ENCODE data around the gene UTS2B. TPM values are rescaled to one million over a fixed set of nuclear protein-coding genes. Genes with fewer than 3 reads are reported as not detected.
A peak's percentile ranks its signal among the peaks of the same experiment; 100 is the strongest.

UTS2B gene
- total and polyA plus RNA-seq, 9 of the 15 experiments (the other 6 are each of a cell fraction or from before 2014, with no cell fraction given) = 0.06 TPM; not detected in 8

GRCh38 chr3:191328383-191328961, 1.9 kb downstream of the UTS2B start:
- peak overlapping the region in 1 of 2 experiments; percentile 80; a peak in 2 of 4 replicates for H3K9ac ChIP-seq (ENCODE audit: insufficient read depth in 1 of 2, low read depth in 2 of 2, low read length in 2 of 2)
- H3K27me3 ChIP-seq (ENCODE audit: control insufficient read depth in 2 of 2, insufficient read depth in 2 of 2, low read length in 2 of 2) = no peaks in the 10 kb centered on the region
- DNase-seq (ENCODE audit: extremely low read depth in 1 of 4, low spot score in 3 of 4) = peak; percentile 43 to 66 (median 52)
- ATAC-seq = peak; percentile 29
- H3K4me3 ChIP-seq = peak overlapping the region; percentile 78
- 19% methylated on average over 9 of the region's 9 CpGs for WGBS (ENCODE audit: insufficient coverage, low coverage, missing lambda C conversion rate)
- in situ Hi-C loops (cut with MboI) = no loop called here
- POLR2A ChIA-PET = interaction anchor here (1.2 to 1.6 kb wide), 2 partner anchors 12 to 15 kb away, joined by 3 read pairs; no protein-coding TSS in a partner anchor
- FAIRE-seq = peak; percentile 80
- intact Hi-C loops (cut with micrococcal nuclease) = no loop called here
- BruUV-seq (replicated peaks) = no TSS peak
- H3K79me2 ChIP-seq (ENCODE audit: control insufficient read depth, insufficient read depth, low read length) = peaks cover 40% of the 10 kb centered on the region
- no peaks in the 10 kb centered on the region for H3K36me3 ChIP-seq (ENCODE audit: control insufficient read depth, insufficient read depth, low read length)
- H3K9me3 ChIP-seq (replicated peaks; ENCODE audit: control insufficient read depth, insufficient read depth, low read depth, low read length) = no peaks in the 10 kb centered on the region
- peak overlapping the region; percentile 96 for H2AFZ ChIP-seq (ENCODE audit: low read depth, low read length)
- no peaks in the 10 kb centered on the region for H3K9me1 ChIP-seq (ENCODE audit: control insufficient read depth, insufficient read depth, low read length)
- CTCF ChIA-PET (ENCODE audit: low intra/inter-chr PET ratio) = no interaction called here
- 0 out of 2 replicates have a peak, but pooled peaks cover 7% of the 10 kb centered on the region for H4K20me1 ChIP-seq (replicated peaks; ENCODE audit: control insufficient read depth, insufficient read depth, low read length)
- peak overlapping the region; percentile 90 for H3K4me2 ChIP-seq (ENCODE audit: insufficient read depth, low read length)
- H3K27ac ChIP-seq (ENCODE audit: extremely low read depth, low read depth, low read length) = peak overlapping the region; percentile 79
- peaks cover 10 to 14% of the 10 kb centered on the region in 2 experiments; a peak in 3 of 5 replicates for H3K4me1 ChIP-seq (replicated peaks in 1 of 2; ENCODE audit: control insufficient read depth in 2 of 2, insufficient read depth in 2 of 2, low read length in 2 of 2)
- no peak for TF ChIP-seq MXD1 (CRISPR knock-in tag; IDR thresholded peaks at IDR 0.05; ENCODE audit: borderline replicate concordance, poor library complexity, severe bottlenecking)
- no peak for TF ChIP-seq RBFOX2 (IDR thresholded peaks at IDR 0.05; ENCODE audit: low read depth, low read length)
- TF ChIP-seq CHD4 (IDR thresholded peaks at IDR 0.05; ENCODE audit: insufficient read depth, insufficient replicate concordance, low read depth, low read length, poor library complexity, severe bottlenecking) = no peak
- no peak for TF ChIP-seq ZNF445 (CRISPR knock-in tag; IDR thresholded peaks at IDR 0.05; ENCODE audit: low read depth)
- TF ChIP-seq PPARD (CRISPR knock-in tag; IDR thresholded peaks at IDR 0.05) = no peak
- TF ChIP-seq TEAD1 (CRISPR knock-in tag; IDR thresholded peaks at IDR 0.05) = no peak
- no peak for TF ChIP-seq THRB (CRISPR knock-in tag; conservative IDR thresholded peaks at IDR 0.05)
- no peak for TF ChIP-seq CREB3 (tag; conservative IDR thresholded peaks at IDR 0.05; ENCODE audit: low read depth)
- TF ChIP-seq ZNF274 (IDR thresholded peaks at IDR 0.05; ENCODE audit: borderline replicate concordance, low read depth, low read length) = no peak
- no peak for TF ChIP-seq CBX8 (IDR thresholded peaks at IDR 0.05; ENCODE audit: borderline replicate concordance, extremely low read depth, low read depth, low read length, poor library complexity, severe bottlenecking)
- no peak for TF ChIP-seq NKRF (IDR thresholded peaks at IDR 0.05; ENCODE audit: borderline replicate concordance)
- no peak for TF ChIP-seq SIN3B (IDR thresholded peaks at IDR 0.05; ENCODE audit: low read depth)
- no peak for TF ChIP-seq ADNP (tag; IDR thresholded peaks at IDR 0.05)
- no peak for TF ChIP-seq ATF2 (CRISPR knock-in tag; IDR thresholded peaks at IDR 0.05)

Data from K562 (cell line).